Posterior cingulate gyrus (tissue), 11 donors: ENCODE results near the gene ALDH1A1.
"Not testable (repeated sequence)": the region's sequence is repeated elsewhere in the genome, so short reads cannot be mapped to it uniquely, and the experiment has no call there.

ENCODE experiments used
- DNase-seq, 10 donors: peaks; one replicate each; pipeline versions ENCODE4 v3.0.0 to v3.0.0-alpha.2; 2020 to 2021; ENCODE audit warnings: mixed read lengths in 3 of 10
- intact Hi-C: fragments of 100-400 bp; cut with DNase I; formaldehyde crosslinking; loops from one replicate; pipeline ENCODE4 v1.15.1; 2023

ALDH1A1 gene

GRCh38 chr9:72863456-72864094 is 89.3 kb downstream of the ALDH1A1 start:
- intact Hi-C loops: no loop called here
- DNase-seq: no peak

- intact Hi-C loops: not testable (repeated sequence)
These were observed 90.1 kb downstream of the ALDH1A1 start for GRCh38 chr9:72862788-72863187.

GRCh38 chr9:72858089-72858912 is 94.6 kb downstream of the ALDH1A1 start:
- DNase-seq: no peak
- intact Hi-C loops: loop anchor here (5.0 kb wide), 3 partner anchors 164 to 324 kb away; no protein-coding TSS in a partner anchor

More at GRCh38 chr9:72862788-72863187, 90.1 kb downstream of the ALDH1A1 start:
- DNase-seq: not testable (repeated sequence)

GRCh38 chr9:72857624-72857996 is 95.2 kb downstream of the ALDH1A1 start:
- DNase-seq: no peak
- intact Hi-C loops: loop anchor here (5.0 kb wide), 3 partner anchors 165 to 325 kb away; no protein-coding TSS in a partner anchor

GRCh38 chr9:72856972-72857623 is 95.8 kb downstream of the ALDH1A1 start:
- intact Hi-C loops: loop anchor here (5.0 kb wide), 3 partner anchors 165 to 325 kb away; no protein-coding TSS in a partner anchor
- DNase-seq: peak in 1 of 10 donors; percentile 20

- intact Hi-C loops: loop anchor here (5.0 kb wide), 3 partner anchors 166 to 326 kb away; no protein-coding TSS in a partner anchor
- DNase-seq: no peak
These were observed 96.8 kb downstream of the ALDH1A1 start for GRCh38 chr9:72855890-72856523.

- intact Hi-C loops: loop anchor here (5.0 kb wide), 3 partner anchors 167 to 327 kb away; no protein-coding TSS in a partner anchor
- DNase-seq: no peak
These were observed 97.5 kb downstream of the ALDH1A1 start for GRCh38 chr9:72855321-72855720.
